Stimulated activated CD8-positive, alpha-beta memory T cell treated with anti-CD3 and anti-CD28 coated beads, Interleukin-2, amount 100 ng/mL, for 1 hour (primary cell): ENCODE measurements around the gene ATP8A2.
"Not testable (repeated sequence)": the region's sequence is repeated elsewhere in the genome, so short reads cannot be mapped to it uniquely, and the experiment has no call there.

ENCODE experiments used
- DNase-seq, 2 donors: peaks; one replicate each; pipeline ENCODE4 v3.0.0-alpha.2; 2020; ENCODE audit warnings: low read depth in 2 of 2

Gene ATP8A2

DNA sequence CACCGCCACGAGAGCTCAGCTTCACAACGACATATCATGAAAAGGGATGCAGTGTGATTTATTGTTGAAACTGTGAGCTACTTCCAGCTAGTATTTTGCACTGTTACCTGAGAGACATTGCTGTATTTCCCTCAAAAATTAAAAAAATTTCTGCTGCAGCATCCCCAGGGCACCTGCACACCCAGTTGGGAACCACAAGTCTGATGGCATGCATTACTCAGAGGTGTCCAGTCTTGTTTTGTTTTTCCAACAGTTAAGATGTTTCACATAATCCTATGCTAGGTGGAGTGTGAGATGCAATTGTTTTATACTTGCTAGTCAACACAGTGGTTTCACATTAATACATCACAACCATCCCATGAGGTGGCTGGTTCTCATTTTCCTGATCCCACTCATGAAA, 394.8 kb downstream of the ATP8A2 start:
- no peak for DNase-seq

DNA sequence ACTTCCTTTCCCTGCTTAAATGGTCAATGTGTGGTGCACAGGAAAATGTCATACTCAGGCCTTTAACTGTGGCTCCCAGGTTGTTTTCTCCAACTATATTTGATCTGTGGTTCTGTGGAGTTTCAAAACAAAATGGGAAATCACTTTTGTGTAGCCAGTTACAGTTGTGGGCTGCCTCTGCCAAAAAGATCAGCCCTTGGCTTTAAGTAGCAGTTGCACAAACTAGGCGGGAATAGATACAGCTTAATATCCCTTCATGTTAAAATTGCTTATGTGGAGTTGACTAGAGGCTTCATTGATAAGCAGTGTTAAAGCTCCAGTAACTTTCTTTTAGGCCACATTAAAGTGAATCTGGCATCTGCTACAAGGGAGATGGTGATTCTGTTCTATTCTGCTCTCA, 395.2 kb downstream of the ATP8A2 start:
- DNase-seq: no peak

DNA sequence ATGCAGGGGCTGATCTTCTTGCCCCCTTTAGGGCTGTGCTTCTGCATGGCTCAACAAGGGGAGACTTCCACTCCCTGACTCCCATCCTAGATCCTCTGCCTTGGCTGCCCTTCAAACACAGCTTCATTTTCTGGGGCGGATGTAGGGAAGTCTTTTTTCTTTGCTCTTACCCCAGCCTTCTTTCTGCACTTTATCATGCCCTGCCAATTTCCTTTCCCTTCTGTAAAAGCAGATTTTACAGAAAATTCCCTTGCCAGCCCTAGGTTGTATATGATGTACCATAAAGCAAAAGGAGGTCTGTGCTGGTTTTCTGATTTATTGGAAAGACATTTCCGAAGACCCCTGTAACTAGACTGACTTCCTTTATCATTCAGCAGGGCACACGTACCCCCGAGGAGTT, 396.6 kb downstream of the ATP8A2 start:
- no peak for DNase-seq

DNA sequence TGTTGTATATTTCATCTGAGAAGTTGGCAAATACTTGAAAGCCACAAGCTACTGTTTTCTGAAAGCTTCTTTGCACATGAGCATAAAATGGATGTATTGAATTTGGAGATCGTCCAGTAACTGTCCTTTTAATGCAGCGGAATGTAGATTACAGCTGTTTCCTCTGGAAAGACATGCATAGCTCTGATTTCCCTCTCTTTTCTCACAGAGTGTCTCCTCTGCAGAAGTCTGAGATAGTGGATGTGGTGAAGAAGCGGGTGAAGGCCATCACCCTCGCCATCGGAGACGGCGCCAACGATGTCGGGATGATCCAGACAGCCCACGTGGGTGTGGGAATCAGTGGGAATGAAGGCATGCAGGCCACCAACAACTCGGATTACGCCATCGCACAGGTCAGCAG, 397.1 kb downstream of the ATP8A2 start:
- no peak for DNase-seq

DNA sequence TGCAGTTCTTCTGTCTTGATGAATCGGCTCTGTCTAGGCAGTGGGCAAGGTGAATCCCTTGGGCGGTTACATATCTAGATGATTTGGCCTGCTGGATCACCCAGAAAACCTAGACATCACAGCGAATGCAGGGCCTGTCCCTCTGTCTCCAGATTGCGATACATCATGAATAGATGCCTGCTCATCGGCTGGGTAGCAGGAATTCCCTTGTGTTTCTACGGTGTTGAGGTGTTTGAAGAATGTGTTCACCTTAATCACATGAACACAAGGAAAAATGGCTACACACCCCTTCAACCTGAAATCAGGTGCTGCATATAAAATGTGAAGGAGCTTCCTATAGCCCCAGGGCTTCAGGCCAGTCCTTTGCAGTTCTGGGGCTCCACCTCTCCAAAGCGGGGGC, 398.8 kb downstream of the ATP8A2 start:
- DNase-seq: no peak

DNA sequence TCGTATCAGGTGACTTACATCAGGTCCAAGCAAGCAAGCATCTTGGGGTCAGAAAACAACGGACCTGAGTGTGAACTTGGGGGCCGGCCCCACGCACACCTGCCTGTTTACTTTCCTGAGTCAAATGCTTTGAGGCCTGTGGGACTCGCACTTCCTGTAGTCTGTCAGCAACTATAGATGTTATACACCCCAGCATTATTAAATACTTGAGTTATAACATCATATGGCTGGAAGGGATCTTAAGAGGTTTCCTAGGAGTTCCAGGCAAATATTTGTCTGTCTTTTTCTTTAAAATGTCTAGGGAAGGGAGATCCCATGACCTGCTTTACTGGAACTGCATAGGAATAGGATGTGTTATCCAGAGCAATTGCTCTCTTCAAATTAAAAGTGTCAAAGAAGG, 399.4 kb downstream of the ATP8A2 start:
- DNase-seq: no peak

DNA sequence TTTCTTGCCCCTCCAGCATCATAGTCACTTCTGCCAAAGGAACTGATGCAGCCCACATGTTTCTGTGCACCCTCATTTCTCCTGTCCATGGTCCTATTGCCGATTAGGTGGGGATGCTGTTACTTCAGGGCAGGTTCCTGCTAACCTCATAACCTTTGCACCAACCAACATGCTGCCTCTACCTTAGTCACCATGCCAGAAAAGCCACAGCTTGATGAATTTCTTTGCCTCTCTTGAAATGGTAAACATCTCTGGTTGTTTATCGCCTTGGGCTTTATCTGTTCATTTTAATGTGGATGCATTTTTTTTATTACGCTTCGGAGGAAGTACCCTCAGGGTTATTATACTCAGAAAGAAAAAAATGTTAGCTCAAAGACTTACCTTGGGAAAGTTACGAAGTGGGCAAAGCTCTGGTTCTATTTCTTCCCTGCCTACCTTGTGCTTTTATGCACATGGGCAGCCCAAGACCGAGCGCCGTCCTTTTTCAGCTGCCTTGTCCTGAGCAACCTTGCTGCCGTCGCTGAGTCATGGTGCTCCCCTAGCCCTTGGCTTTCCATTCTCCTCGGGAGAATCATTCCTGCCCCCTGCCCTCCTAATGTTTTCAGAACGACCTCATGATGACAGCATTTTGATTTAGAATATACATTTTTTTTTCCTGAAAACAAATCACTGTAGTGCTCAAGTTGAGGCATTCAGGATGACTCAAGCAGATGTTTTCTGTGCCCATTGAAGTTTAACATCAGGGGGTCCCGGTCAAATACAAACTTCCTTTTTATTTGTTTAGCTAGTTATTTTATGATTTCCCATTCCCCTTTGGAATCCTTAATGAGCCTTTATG, 400.1 kb downstream of the ATP8A2 start:
- no peak for DNase-seq

DNA sequence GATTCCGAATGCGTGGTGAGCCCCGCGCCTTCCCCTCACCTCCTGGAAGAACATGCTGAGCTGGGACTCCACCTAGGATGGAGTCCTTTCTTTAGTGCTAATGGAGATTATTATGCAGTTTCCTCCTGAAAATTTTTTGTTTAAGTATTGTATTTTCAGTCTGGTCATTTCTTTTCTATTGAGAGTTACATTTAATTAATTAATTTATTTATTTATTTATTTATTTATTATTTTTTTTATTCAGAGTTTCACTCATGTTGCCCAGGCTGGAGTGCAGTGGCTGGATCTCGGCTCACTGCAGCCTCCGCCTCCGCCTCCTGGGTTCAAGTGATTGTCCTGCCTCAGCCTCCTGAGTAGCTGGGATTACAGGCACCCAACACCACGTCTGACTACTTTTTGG, 400.8 kb downstream of the ATP8A2 start:
- not testable (repeated sequence) for DNase-seq

DNA sequence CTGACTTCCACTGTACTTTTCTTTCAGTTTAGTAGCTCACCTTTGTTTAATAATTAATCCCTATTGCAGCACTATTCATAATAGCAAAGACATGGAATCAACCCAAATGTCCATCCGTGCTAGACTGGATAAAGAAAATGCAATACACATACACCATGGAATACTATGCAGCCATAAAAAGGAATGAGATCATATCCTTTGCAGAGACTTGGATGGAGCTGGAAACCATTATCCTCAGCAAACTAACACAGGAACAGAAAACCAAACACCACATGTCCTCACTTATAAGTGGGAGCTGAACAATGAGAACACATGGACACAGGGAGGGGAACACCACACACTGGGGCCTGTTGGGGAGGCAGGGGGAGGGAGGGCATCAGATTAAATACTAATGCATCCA, 402.3 kb downstream of the ATP8A2 start:
- DNase-seq: not testable (repeated sequence)

DNA sequence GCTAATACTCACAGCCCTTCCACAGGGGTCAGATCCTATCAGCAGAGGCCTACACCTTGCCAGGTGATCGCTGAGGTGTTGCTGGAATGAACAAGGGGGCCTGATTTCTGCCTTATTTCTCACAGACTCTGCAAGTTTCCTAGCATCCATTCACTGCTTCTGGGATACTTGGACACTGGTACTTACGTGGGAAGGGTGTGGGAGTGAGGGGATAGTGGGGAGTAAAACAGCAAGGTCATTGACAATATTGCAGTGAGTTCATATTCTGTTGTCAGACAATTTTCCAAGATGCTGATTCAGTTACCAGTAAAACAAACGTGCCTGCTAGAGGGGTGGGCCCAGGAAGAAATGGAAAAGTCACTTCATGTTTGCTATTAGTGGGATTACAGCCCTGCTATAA, 403.5 kb downstream of the ATP8A2 start:
- DNase-seq: no peak

DNA sequence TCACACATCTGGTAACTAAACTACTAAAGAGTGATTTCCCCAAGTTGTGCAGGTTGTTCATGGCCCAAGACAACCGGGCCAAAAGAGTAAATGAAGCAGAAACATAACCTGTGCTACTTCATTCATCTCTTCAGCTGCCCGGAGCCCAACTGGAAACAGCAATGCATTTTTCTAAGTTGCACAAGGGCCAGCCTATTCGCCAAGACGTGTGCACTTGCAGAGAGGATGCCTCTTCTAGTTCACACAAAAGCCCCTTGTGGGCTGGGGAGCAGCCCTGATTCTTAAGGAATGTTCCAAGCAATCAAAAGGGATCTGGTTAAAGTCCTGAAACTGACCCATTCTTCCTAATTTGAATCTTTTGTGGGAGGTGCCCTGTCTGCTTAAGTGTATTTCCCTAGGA, 404.2 kb downstream of the ATP8A2 start:
- DNase-seq: no peak

DNA sequence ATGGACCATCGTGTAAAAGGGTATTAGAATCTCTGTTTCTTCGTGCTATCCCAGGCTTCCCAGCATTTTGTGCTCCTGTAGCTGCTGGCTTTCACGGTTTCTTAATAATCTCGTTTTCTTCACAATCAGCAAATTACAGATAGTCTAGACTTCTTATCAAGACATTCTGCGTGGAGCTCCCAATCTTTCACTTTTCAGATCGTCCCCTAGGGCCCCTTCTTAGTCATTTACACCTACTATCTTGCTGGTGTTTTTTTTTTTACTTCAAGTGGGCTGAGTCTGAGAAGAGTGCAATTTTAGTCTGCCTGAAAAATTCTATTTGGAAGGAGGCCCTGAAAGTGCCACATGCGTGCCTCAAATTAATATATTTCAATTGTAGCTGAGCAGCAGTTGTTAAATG, 404.9 kb downstream of the ATP8A2 start:
- DNase-seq: no peak

DNA sequence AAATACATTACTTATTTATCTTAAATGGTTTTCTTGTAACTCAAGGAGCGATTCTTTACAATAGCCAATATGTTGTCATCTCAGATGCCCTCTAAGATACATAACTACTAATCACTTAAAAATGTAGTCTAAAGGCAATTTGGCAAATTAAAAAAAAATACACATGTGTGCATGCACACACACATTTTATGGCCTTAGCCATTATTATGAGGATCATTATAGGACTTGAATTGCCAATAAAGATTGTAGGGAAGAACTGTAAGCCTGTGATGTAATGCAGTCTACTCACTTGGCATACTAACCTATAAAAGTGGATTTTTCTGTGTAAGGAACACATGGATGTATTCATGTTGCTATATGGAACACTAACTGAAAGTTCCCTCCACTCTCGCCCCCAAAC, 405.7 kb downstream of the ATP8A2 start:
- no peak for DNase-seq

DNA sequence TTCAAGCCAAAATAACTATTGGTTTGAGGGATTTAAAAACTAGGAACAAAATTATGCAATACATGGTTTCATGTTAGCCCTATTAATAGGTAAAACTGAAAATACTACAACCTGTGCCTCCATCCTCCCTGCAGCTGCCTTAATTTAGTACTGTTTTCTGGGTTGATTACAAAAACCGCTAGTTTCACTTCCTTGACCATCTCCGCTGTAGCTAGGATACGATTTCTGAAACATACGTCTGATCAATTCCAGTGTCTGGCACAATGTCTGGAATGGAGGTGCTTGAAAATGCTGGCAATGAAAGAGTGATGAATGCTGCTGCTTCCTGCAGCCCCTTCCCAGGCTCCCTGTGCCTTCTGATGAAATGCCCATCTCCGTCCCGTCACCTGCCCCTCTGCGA, 406.6 kb downstream of the ATP8A2 start:
- no peak for DNase-seq

DNA sequence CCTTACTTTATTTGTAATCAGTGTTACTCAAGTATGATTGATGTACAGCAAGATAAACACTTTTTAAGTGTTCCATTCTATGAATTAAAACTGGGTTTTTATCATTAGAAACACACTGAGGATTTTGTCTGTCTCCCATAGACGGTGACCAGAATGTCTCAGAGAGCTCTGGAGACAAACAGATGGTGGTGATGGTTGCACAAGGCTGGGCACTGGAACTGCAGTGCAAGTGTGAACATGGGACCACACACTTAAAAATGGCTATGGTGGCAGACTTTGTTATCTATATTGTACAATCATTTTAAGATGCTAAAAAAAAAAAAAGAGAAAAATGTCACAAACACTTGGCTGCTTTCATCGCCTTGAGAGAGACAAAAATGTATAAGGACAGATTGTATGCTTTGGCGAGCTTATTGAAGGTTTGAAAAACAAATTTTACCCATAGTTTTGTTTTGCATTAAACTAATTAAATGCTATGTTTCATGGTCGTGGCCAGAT, 407.1 kb downstream of the ATP8A2 start:
- DNase-seq: no peak

DNA sequence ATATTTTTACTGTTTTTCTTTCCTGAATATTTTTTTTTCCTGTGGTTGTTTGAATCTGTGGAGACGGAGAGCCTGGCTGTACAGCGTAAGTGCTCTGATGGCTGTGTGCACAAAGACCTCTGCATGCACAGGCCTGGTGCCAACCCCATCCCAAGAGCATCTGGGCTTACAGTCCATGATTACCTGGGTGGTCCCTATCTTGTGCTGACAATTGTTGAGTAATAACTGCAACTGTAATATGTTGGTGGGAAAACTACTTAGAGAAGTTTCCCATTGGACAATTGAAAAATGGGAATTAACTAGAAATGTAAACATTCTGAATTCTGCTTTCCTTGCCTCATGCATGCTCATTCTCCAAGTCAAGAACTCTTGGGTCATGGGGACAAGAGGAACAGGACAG, 411.3 kb downstream of the ATP8A2 start:
- no peak for DNase-seq

DNA sequence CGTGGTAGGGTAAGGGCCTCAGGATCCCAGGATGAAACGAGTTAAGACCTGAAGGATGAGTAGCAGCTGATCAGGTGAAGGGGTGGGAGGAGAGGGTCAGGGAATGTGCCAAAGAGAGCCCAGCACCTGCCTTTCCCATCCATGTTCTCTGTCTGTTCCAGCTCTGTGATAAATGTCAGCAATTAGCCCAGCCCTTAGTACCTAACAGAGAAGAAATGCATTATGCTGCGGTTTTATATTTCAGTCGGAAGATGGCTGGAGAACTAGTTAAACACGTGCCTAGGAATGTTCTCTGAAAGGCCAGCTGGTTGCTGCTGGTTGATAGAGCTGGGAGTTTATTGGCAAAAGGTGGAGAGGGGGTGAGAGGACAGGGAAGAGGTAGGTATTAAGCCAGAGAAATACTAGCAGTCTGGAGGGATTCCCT, 411.8 kb downstream of the ATP8A2 start:
- DNase-seq: no peak

DNA sequence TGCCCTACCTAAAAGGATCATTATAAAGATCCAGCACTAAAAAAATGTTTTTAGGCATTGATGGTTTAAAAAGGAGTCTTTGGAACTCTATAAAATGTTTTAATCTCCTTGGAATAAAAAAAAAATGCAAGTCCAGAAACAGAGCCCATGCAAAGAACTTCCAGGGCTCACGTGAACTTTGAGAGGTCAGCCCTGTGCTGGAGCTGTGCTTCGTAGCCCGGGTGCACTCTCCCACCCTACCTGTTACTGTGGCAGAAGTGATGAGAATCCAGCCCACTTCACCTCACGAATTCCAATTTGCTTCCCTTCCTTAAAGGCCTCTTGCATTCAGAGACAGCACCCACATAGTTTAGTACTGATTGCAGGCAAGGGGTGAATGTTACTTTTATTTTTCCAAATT, 412.3 kb downstream of the ATP8A2 start:
- no peak for DNase-seq

DNA sequence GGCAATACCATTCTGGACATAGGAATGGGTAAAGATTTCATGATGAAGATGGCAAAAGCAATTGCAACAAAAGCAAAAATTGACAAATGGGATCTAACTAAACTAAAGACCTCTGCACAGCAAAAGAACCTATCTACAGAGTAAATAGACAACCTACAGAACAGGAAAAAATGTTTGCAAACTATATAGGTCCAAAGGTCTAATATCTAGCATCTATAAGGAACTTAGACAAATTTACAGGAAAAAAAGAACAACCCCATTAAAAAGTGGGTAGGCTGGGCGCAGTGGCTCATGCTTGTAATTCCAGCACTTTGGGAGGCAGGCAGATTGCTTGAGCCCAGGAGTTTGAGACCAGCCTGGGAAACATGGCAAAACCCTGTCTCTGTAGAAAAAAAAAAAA, 418.4 kb downstream of the ATP8A2 start:
- DNase-seq: not testable (repeated sequence)

DNA sequence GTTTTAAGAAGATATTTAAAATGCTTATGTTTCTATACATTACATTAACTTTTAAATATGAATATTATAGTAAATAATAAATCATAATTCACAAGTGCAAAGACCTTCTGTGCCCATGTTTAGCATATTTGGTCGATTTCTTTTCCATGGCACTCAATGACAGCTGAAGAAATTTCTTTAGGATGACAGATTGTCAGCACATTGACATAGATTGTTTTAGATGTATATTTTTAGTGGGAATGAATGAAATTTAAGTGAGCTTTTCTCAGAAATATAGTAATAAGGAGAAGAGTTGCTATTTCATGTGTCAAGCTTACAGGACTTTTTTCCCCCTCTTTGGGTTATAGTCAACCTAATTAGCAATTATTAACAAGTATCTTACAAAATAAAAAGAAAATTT, 423.5 kb downstream of the ATP8A2 start:
- no peak for DNase-seq

DNA sequence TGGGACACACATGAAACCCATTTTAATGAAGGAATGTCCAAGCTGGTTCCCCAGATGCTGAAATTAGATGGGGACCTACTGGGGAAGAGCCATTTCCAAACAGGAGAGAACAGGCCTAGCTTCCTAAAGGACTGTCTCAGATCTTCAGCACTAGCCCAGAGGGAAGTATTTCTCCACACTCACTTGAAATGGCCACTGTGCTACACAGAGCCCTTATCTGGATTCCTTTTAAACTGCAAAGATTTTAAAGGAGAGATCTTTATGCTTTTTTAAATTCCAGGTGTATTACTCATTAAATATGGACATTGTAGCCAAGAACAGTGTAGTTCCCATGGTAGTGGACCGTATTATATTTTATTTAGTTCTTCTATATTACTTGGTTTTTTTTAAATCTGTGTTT, 424.7 kb downstream of the ATP8A2 start:
- DNase-seq: no peak

DNA sequence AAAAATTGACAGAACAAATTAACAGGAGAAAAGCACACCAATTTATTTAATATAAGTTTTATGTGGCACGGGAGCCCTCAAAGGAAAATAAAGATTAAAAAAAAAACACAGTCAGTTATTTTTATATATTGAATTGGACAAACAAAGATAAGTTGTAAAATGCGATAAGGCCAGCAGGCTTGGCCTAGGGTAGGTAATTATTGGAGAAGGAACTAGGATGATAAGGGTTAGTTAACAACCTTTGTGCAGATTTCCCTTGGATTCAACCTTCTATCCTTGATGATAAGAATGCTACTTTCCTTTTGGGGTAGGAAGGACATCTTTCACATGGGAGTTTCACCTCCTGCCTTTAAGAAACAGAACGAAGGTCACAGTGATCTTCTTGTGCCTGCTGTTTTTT, 427.2 kb downstream of the ATP8A2 start:
- DNase-seq: no peak

DNA sequence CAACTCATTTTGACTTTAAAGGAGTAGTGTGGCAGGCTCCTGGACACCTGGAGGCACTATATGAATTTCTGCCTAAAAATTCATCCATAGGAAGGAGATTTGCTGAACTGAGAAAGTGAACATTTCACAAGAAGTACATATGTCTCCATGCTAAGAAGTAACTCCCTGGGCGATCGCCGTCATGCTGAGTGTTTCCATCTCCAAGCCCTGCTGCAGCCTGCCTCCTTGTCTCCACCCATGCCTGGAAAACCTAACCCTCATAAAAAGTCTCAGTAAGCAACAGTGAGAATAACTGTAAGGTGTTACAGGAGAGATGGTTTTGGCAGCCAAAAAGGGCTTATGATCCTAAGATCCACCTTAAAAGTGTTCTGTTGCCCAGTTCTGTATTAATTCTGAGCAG, 428.7 kb downstream of the ATP8A2 start:
- no peak for DNase-seq

DNA sequence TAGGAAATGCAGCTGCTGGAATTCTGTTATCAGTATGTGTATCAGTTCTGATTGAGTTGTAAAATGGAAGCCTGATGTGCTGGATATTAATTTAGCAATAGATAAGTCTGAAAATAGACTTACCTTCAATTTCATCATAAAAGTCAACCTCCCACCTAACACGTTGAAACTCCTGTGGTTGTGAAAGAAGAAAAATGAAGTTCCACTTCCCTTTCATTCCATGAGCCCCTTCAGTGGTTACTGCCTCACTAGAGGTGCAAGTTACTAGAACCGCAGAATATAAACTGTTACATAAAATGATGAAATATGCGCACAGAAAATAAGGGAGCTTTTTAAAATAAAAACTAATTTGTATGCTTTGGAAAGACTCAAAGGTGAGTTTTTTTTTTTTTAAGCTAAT, 430.8 kb downstream of the ATP8A2 start:
- DNase-seq: no peak
